Mesendoderm (in vitro differentiated cells): ENCODE results near the gene SLIT3.

Experiments
- DNase-seq: peaks from one replicate; pipeline ENCODE4 v3.0.0; 2013
- H2AK5ac ChIP-seq: 2 replicates; pipeline ENCODE4 v1.6.1; 2013; ENCODE audit warnings: low read length, inconsistent platforms
- H2BK120ac ChIP-seq: 2 replicates; pipeline ENCODE4 v1.6.1; 2013; ENCODE audit warnings: low read depth, mild to moderate bottlenecking, low read length, moderate library complexity, mixed read lengths
- H2BK15ac ChIP-seq: replicated peaks from 2 replicates; pipeline ENCODE4 v1.6.1; 2013; ENCODE audit warnings: low read depth, mild to moderate bottlenecking, moderate library complexity
- H2BK5ac ChIP-seq: 2 replicates; pipeline ENCODE4 v1.6.1; 2013; ENCODE audit warnings: low read length, inconsistent platforms
- H3K18ac ChIP-seq: 2 replicates; pipeline ENCODE4 v1.6.1; 2013; ENCODE audit warnings: mild to moderate bottlenecking, low read length, mixed read lengths
- H3K23ac ChIP-seq: one replicate; pipeline ENCODE4 v1.6.1; 2013; ENCODE audit warnings: low read length
- H3K27ac ChIP-seq: 2 replicates; pipeline ENCODE4 v1.5.1; 2013; ENCODE audit warnings: low read depth, mild to moderate bottlenecking, inconsistent platforms, low read length, moderate library complexity
- H3K27me3 ChIP-seq: 2 replicates; pipeline ENCODE4 v1.6.1; 2013; ENCODE audit warnings: low read length, control low read depth, mild to moderate bottlenecking, inconsistent platforms; ENCODE audit not compliant: insufficient read depth, poor library complexity
- H3K36me3 ChIP-seq: 2 replicates; pipeline ENCODE4 v1.6.1; 2013; ENCODE audit warnings: low read length, inconsistent platforms; ENCODE audit not compliant: control insufficient read depth, insufficient read depth
- H3K4ac ChIP-seq: one replicate; pipeline ENCODE4 v1.6.1; 2013; ENCODE audit warnings: low read depth, mild to moderate bottlenecking, low read length, moderate library complexity
- H3K4me1 ChIP-seq: 2 replicates; pipeline ENCODE4 v1.6.1; 2013; ENCODE audit warnings: low read depth, low read length, inconsistent platforms; ENCODE audit not compliant: control insufficient read depth
- H3K4me2 ChIP-seq: 2 replicates; pipeline ENCODE4 v1.6.1; 2013; ENCODE audit warnings: low read length
- H3K4me3 ChIP-seq: 2 replicates; pipeline ENCODE4 v1.5.1; 2013; ENCODE audit warnings: mild to moderate bottlenecking, low read length
- H3K56ac ChIP-seq: one replicate; pipeline ENCODE4 v1.6.1; 2013; ENCODE audit warnings: low read length
- H3K79me1 ChIP-seq: 2 replicates; pipeline ENCODE4 v1.6.1; 2013; ENCODE audit warnings: low read length, inconsistent platforms
- H3K79me2 ChIP-seq: 2 replicates; pipeline ENCODE4 v1.6.1; 2013; ENCODE audit warnings: mild to moderate bottlenecking, low read length; ENCODE audit not compliant: control insufficient read depth, insufficient read depth
- H3K9ac ChIP-seq: 2 replicates; pipeline ENCODE4 v1.6.1; 2013; ENCODE audit warnings: low read length, inconsistent platforms
- H4K5ac ChIP-seq: one replicate; pipeline ENCODE4 v1.6.1; 2013; ENCODE audit warnings: low read length
- H4K8ac ChIP-seq: one replicate; pipeline ENCODE4 v1.6.1; 2013; ENCODE audit warnings: low read depth, mild to moderate bottlenecking, control low read depth, low read length, moderate library complexity
- WGBS: extraction: QIAGEN DNeasy Blood & Tissue Kit; methylation state at CpG from one replicate; pipeline ENCODE4 v1.1.7; 2013; ENCODE audit warnings: low lambda C conversion rate, missing lambda C conversion rate; ENCODE audit not compliant: insufficient coverage; ENCODE audit errors: extremely low coverage; 5-methylcytosine and 5-hydroxymethylcytosine counted together

SLIT3 gene

GRCh38 chr5:169094586-169095409, 206.1 kb downstream of the SLIT3 start:
- Histone ChIP-seq H3K79me2 (no peaks in the 10 kb centered on the region), H3K56ac (no peak overlapping the region), H3K4me1 (no peaks in the 10 kb centered on the region), H3K9ac (no peak overlapping the region), H2BK15ac (no peak overlapping the region), H4K8ac (no peak overlapping the region), H2BK120ac (no peak overlapping the region), H3K18ac (no peak overlapping the region), H3K23ac (no peak overlapping the region), H3K4ac (no peak overlapping the region), H3K79me1 (no peaks in the 10 kb centered on the region), H2BK5ac (no peak overlapping the region), H3K27ac (no peak overlapping the region), H3K4me2 (no peak overlapping the region), H2AK5ac (no peak overlapping the region), H3K36me3 (no peaks in the 10 kb centered on the region), H3K4me3 (no peak overlapping the region), H3K27me3 (no peaks in the 10 kb centered on the region), H4K5ac (no peak overlapping the region)
- no CpG with 5 or more reads among the region's 7 CpGs for WGBS
- DNase-seq: no peak

- no peak overlapping the region for H3K56ac ChIP-seq
- no peak overlapping the region for H3K27ac ChIP-seq
- H2BK120ac ChIP-seq: no peak overlapping the region
- H3K4me2 ChIP-seq: no peak overlapping the region
- H3K9ac ChIP-seq: no peak overlapping the region
- WGBS: no CpG with 5 or more reads among the region's 9 CpGs
- no peaks in the 10 kb centered on the region for H3K36me3 ChIP-seq
- H3K79me2 ChIP-seq: no peaks in the 10 kb centered on the region
- no peak overlapping the region for H3K4me3 ChIP-seq
- H2AK5ac ChIP-seq: no peak overlapping the region
- H4K5ac ChIP-seq: no peak overlapping the region
- H3K27me3 ChIP-seq: no peaks in the 10 kb centered on the region
- no peak overlapping the region for H3K18ac ChIP-seq
- H2BK5ac ChIP-seq: no peak overlapping the region
- no peak overlapping the region for H4K8ac ChIP-seq
- H3K4ac ChIP-seq: no peak overlapping the region
- no peaks in the 10 kb centered on the region for H3K79me1 ChIP-seq
- no peaks in the 10 kb centered on the region for H3K4me1 ChIP-seq
- H2BK15ac ChIP-seq: no peak overlapping the region
- no peak for DNase-seq
- H3K23ac ChIP-seq: no peak overlapping the region
These were observed 209.5 kb downstream of the SLIT3 start for GRCh38 chr5:169091396-169091980.

GRCh38 chr5:169089343-169089742, 211.6 kb downstream of the SLIT3 start:
- no peak overlapping the region for H2BK120ac ChIP-seq

GRCh38 chr5:169088028-169088725, 212.8 kb downstream of the SLIT3 start:
- Histone ChIP-seq H3K4ac (no peak overlapping the region), H3K23ac (no peak overlapping the region), H3K56ac (no peak overlapping the region), H3K4me1 (peaks cover 11% of the 10 kb centered on the region), H3K27ac (no peak overlapping the region), H3K4me2 (no peak overlapping the region), H3K79me2 (no peaks in the 10 kb centered on the region), H4K8ac (no peak overlapping the region), H2AK5ac (no peak overlapping the region), H3K36me3 (no peaks in the 10 kb centered on the region), H3K18ac (no peak overlapping the region), H3K79me1 (no peaks in the 10 kb centered on the region), H2BK120ac (no peak overlapping the region), H3K27me3 (no peaks in the 10 kb centered on the region), H3K9ac (no peak overlapping the region), H2BK15ac (no peak overlapping the region), H3K4me3 (no peak overlapping the region), H4K5ac (no peak overlapping the region), H2BK5ac (no peak overlapping the region)
- no peak for DNase-seq
- no CpG with 5 or more reads among the region's 11 CpGs for WGBS

More at GRCh38 chr5:169089343-169089742, 211.6 kb downstream of the SLIT3 start:
- no peak overlapping the region for H3K4ac ChIP-seq
- no peaks in the 10 kb centered on the region for H3K79me1 ChIP-seq
- no peak overlapping the region for H4K5ac ChIP-seq
- H3K9ac ChIP-seq: no peak overlapping the region
- no peak overlapping the region for H2AK5ac ChIP-seq
- H3K4me1 ChIP-seq: peaks cover 6% of the 10 kb centered on the region
- H3K4me3 ChIP-seq: no peak overlapping the region
- no peak overlapping the region for H4K8ac ChIP-seq
- H3K56ac ChIP-seq: no peak overlapping the region
- H3K4me2 ChIP-seq: no peak overlapping the region
- no peaks in the 10 kb centered on the region for H3K79me2 ChIP-seq
- no peak overlapping the region for H3K18ac ChIP-seq
- WGBS: no CpG with 5 or more reads among the region's 3 CpGs
- no peaks in the 10 kb centered on the region for H3K27me3 ChIP-seq
- H2BK5ac ChIP-seq: no peak overlapping the region
- no peak overlapping the region for H2BK15ac ChIP-seq
- DNase-seq: peak; percentile 50
- no peak overlapping the region for H3K23ac ChIP-seq
- H3K36me3 ChIP-seq: no peaks in the 10 kb centered on the region
- no peak overlapping the region for H3K27ac ChIP-seq

- Histone ChIP-seq H3K27ac (no peak overlapping the region), H3K79me1 (no peaks in the 10 kb centered on the region), H3K79me2 (no peaks in the 10 kb centered on the region), H3K4me2 (no peak overlapping the region), H3K56ac (no peak overlapping the region), H2BK15ac (no peak overlapping the region), H3K4me1 (peaks cover 18% of the 10 kb centered on the region), H3K27me3 (no peaks in the 10 kb centered on the region), H3K4me3 (no peak overlapping the region), H2BK120ac (no peak overlapping the region), H3K4ac (no peak overlapping the region), H4K5ac (no peak overlapping the region), H4K8ac (no peak overlapping the region), H3K36me3 (no peaks in the 10 kb centered on the region), H3K18ac (no peak overlapping the region), H2BK5ac (no peak overlapping the region), H3K9ac (no peak overlapping the region), H2AK5ac (no peak overlapping the region), H3K23ac (no peak overlapping the region)
- no peak for DNase-seq
- WGBS: no CpG with 5 or more reads among the region's 8 CpGs
These were observed 215.3 kb downstream of the SLIT3 start for GRCh38 chr5:169085636-169086035.
